Breast epithelium (tissue), 3 donors: ENCODE data around the gene VWA5A.

ENCODE experiments used
- CTCF ChIP-seq, 3 donors: fragments of 450-650 bp; IDR thresholded peaks; one replicate each; pipeline ENCODE4 v1.5.1; 2016 to 2017; ENCODE audit warnings: antibody characterized with exemption in 3 of 3, mild to moderate bottlenecking in 3 of 3, moderate library complexity in 3 of 3
- POLR2A ChIP-seq: fragments of 450-650 bp; IDR thresholded peaks from one replicate; pipeline ENCODE4 v1.6.1; 2016; ENCODE audit warnings: antibody characterized with exemption, mild to moderate bottlenecking, moderate library complexity

GRCh38 chr11:124168796-124169195 lies 53.5 kb downstream of the VWA5A start:
- TF ChIP-seq CTCF (IDR thresholded peaks at IDR 0.05) (no peak), POLR2A (no peak)
